Stimulated activated CD4-positive, alpha-beta T cell treated with anti-CD3 and anti-CD28 coated beads, Interleukin-15, amount 100 ng/mL, for 24 hours (primary cell): ENCODE data around the gene PTPRE.

Source experiments
- DNase-seq: peaks from one replicate; pipeline ENCODE4 v3.0.0-alpha.2; 2020

The PTPRE gene

DNA sequence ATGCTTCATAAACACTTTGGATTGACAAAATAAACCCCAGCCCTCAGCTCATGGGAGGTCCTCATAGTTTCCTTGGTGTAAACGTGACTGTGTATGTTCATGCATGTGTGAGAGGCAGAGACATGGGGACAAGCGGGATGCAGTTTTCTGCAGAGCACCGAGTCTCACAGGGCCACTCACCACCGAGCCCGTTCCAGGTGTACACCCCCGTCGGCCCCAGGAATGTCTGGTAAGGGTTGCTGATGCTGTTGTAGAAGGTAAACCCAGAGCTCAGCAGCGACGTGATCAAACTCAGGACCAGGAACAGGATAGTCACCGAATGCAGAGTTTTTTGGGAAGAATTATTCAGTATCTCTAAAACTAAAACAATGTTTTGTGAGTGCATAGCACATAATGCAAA, 23.4 kb upstream of the PTPRE start:
- DNase-seq: no peak

DNA sequence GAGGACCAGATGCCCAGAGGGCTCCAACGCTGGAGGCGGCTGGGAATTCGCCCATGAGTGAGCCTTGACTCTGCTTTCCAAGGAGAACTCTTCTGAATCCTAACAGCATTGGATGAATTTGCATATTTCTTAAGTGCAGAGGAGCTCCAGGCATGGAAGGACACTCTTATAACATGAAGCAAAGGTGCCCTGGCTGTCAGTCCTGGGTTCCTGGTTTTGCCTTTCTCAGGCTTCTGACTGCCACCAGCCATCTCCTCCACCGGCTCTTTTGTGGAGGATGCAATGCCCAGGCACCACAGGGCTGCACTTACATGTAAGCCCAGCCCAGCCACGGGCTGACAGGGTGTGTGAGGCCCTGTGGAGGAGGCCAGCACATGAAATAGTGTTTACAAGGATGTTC, 22.4 kb upstream of the PTPRE start:
- no peak for DNase-seq

GRCh38 chr10:127886371-127887051, 20.4 kb upstream of the PTPRE start:
- no peak for DNase-seq

DNA sequence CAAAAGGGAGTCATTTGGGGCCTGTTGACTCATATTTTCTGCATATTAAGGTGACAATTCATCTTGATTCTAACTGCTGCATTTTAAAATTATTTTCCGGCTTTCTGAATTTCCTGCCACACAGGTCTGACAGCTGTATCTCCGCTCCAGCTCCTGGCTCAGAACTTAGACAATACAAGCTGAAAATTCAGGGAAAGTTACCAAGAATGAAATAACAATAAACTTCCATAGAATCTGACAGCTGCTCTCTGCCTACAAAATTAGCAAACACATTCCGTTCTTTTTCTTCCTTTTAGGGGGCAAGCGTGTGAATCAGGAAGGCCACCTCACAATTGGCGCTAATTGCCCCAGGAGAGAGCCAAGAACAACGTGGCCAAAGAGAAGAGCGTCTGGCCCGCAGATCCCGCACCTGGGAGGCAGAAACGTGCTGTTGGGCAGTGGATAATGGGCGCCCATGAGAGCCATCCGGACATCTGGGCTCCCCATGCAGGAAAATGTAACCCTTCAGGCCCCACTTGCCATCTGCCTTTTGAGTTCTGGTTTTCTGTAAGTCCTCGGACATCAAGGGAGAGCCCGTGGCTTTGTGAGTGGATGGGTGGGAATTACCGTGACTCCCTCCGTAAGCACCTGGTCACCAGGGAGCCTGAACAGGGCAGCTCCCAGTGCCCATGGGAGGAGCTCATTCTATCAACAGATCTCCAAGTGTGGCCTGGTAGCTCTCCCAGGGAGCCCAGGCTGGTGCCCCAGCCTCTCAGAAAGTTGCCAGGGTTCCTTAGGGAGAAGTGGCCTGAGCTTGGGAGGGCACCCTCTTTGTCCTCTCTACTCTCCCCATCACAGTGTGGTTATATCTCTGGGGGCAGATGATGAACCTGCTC, 19.1 kb upstream of the PTPRE start:
- DNase-seq: no peak

DNA sequence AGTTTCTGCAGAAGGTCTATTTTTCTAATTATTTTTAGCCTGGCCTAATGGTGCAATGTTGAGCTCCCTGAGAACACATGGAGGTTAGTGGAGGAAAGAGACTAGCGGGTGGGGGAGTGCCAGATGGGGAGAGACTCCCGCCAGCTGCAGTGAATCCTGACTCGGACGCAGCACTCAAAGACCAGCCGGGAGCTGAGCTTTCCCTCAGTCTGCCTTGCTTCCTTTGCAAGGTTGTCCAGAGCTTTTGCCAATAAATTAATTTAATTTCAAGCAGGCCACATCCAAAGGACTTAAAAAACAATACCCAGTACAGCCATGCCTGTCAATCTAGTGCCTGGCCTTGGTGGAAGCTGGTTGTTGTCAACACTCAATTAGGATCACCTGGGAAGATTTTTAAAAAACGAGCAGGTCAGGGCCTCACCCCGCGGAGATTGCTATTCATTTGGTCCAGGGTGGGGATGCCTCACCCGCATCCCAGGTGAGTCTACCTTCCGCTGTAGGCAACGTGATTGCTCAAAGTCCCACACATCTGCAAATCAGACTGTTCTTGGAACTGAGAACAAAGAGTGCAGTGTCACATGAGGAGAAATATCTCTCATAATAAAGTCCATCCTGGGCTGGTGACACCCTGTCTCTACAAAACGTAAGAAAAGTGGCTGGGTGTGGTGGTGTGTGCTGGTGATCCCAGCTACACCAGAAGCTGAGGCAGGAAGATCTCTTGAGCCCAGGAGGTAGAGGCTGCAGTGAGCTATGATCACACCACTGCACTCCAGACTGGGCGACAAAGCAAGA, 18.2 kb upstream of the PTPRE start:
- DNase-seq: no peak

DNA sequence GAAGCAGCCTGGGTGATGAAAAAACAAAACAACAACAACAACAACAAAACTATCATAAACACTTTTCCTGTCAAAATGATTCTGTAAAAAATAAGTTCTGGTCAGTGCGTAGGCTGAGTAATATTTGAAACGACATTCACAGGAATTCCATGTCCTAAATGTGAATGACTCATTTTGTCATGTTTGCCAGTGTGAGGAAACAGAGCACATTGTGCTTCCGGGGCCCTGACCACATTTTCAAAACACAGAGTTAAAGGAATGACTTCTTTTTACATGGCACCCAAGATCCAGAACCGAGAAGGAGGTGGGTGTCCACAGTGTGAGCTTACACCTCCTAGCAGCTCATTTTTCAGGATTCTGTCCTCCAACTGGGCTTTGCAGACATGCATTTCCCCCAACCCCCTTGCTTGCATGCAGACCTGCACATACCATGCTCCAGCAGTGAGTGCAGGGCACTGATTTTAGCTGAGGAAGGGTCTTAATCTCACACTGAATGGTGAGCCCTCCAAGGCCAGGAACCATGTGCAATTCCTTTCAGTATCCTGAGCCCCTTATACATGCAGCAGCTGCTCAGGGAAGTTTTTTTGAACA, 17.2 kb upstream of the PTPRE start:
- DNase-seq: no peak

GRCh38 chr10:127890216-127890615, 16.7 kb upstream of the PTPRE start:
- no peak for DNase-seq

DNA sequence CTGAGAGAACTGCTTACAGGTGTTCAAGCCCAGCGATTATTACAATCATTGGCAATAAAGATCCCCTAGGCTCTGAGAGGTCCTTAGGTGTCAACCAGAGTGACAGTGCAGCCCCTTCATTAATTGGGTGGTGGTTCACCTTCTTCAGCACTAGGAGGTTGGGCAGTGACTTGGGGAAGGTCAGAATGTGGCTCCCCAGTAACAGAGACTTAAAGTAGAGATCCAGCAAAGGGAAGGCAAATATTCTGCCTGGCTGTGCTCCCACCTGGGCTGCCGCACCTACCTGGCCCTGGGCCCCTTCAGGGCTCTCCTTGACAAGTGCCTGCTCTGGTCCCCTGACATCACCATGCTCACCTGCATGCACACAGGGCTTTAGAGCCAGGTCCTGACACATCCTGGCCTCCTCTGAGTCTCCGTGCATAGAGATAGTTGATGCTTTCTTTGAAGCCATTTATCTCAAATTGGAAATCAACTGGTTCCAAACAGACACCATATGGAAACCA, 16.0 kb upstream of the PTPRE start:
- DNase-seq: no peak

DNA sequence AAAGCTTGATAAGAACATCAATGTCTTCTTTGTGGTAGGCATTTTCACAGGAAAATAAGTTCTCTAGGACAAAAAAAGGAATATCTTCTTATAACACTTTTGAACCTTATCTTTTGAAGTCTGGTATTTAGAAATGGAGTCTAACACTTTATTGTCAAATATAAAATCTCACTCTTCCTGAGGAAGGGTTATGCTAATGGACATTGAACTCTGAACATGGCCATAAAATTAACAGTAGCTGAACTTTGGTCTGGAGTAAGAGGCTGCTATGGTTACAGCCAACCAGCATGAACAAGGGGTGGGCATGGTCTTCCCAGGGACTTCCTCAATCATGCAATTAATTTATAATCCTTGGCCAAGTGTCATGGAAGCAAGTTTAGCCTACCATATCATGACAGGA, 14.2 kb upstream of the PTPRE start, which contains the start of gene CLRN3:
Gene CLRN3 (minus strand): TSS at position 199 of the 400 bp plus-strand sequence. CDS start 157 bp downstream, at position 42.
- DNase-seq: no peak

DNA sequence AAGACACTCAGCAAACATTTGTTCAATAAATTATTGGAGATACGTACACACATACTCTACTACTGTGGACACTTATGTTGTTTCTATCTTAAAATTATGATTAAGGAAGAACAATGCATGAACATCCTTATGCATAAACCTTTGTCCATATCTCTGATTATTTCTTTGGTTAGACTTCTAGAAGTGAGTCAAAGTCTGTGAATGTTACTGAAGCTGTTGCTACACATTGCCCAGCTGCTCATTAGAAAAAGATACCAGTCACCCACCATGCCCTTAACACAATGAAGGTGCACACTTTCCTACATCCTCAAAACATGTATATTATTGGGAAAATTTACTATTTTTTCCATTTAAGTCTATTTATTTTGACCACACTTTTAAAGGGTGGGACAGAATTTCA, 12.8 kb upstream of the PTPRE start:
- DNase-seq: no peak

GRCh38 chr10:127896590-127896989, 10.3 kb upstream of the PTPRE start:
- DNase-seq: no peak

DNA sequence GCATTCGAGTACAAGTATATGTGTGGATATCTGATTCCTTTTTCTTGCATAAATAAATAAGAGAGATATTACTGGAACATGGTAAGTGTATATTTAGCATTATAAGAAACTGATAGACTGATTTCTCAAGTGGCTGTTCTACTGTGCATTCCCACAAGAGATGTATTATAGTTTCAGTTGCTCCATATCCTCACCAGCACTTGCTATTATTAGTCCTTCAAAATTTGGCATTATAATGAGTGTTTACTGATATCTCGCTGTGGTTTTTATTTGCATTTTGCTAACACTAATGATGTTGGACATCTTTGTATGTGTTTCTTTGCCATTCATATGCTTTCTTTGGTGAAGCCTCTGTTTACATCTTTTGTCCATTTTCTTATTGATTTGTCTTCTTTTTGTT, 9.7 kb upstream of the PTPRE start:
- DNase-seq: no peak

- DNase-seq: no peak
These were observed 7.0 kb upstream of the PTPRE start for GRCh38 chr10:127899766-127900387.

GRCh38 chr10:127903789-127904188, 3.1 kb upstream of the PTPRE start:
- no peak for DNase-seq

DNA sequence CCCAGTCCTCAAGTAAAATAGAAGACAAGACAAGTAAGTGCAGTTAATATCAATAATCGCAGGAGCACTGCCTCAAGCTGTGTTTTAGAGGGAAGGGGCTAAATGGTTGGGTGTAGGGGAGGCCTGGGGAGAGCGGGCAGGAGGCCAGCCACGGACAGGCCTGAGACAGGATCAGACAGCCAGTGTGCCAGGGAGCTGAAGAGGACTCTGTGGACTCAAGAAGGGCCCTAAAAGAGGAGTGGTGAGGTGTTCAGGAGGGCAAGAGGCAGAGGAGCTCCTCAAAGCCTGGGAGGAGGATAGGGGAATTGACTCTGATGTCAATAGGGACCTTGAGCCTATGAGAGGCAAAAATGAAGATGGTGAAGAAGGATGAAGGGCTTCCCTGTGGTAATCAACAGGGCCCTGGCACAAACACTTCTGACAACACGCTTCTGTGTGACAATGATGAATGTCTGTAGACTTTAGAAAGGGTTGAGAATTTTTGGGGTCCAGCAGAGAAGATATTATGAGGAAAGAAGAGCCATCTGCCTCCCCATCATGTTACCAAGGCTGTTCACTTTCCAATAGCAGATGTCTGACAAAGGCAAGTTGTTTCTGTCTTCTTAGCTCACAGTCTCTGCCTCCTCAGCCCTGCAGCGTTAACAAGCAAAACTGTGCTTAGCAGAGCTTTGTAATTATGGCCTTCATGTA, 2.4 kb upstream of the PTPRE start:
- no peak for DNase-seq

GRCh38 chr10:127905001-127905847, 1.7 kb upstream of the PTPRE start:
- no peak for DNase-seq

DNA sequence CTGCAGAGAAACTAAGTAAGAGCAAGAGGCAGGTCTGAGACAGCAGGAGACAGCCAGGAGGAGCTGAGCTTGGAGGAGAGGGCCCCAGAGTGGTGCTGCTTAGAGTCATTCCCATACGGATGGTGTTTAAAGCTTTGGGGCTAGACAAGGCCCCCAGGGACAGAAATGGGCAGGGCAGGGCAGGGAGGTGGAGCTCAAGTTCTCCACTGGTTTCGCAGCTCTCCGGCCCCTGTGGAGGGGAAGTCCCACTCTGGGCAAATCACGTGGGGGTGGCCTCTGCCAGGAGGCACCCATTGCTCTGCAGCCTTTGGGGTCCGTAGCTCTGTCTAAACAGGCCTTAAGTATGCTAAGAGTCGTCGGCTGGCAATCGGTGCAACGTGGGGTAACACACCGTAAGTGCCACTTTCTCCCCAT, 1.0 kb upstream of the PTPRE start:
- DNase-seq: no peak

GRCh38 chr10:127907411-127908105, 655 bp downstream of the PTPRE start:
- DNase-seq: peak; percentile 40

DNA sequence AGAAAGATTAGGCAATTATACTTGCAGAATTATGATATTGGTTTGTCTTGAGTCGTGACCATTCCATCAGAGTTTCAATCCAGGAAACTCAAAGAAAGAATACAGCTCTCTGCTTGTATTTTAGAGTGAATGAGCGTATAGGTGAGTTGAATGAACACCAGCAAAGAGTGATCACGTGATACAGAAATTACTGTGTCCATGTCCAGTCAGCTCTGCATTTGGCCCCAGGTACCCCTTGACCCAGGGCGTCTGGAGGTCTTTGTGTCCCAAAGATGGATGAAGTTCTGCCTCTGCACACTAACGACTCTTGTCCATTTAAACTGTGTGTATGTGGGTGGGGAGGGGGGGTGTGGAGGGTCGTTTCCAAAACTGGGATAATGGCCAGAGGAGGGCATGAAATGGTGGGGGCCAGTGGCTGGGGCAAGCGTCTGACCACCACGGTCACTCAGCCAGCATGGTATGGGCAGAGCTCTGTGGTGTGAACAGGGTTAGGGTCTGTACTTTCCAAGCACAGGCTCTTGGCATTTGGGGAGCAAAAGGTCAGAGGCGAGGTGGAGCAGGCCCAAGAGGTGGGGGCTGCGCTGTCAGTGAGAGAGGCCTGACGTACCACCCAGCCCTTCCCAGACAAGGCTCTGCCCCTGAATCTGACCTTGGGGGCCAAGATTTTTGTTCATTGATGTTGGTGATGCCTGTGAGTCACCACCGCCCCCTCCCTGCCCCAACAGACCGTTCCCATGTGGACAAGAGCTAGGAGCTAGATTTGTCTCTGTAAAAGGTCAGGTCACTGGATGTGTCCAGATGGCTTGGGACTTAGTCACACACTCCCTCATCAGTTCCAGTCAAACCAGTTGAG, 1.4 kb downstream of the PTPRE start:
- no peak for DNase-seq
